GM12875 (cell line): ENCODE results near the gene FZD10.

Experiments
- H3K4me3 ChIP-seq: one replicate; pipeline ENCODE4 v1.5.1; 2011; ENCODE audit warnings: low read depth, low read length, control low read depth
- CTCF ChIP-seq: IDR thresholded peaks from 2 replicates; pipeline ENCODE4 v1.5.1; 2011; ENCODE audit warnings: low read depth, mild to moderate bottlenecking, control low read depth, inconsistent platforms, low read length, moderate library complexity, borderline replicate concordance; ENCODE audit not compliant: insufficient read depth

Gene FZD10

GRCh38 chr12:130131801-130132200 lies 30.5 kb upstream of the FZD10 start:
- no peak overlapping the region for H3K4me3 ChIP-seq
- TF ChIP-seq CTCF, result no peak

GRCh38 chr12:130132831-130133511 lies 29.3 kb upstream of the FZD10 start:
- H3K4me3 ChIP-seq, result no peak overlapping the region
- TF ChIP-seq CTCF, result no peak

- no peak overlapping the region for H3K4me3 ChIP-seq
- no peak for TF ChIP-seq CTCF
Observed at GRCh38 chr12:130133851-130134562, 28.3 kb upstream of the FZD10 start.

- TF ChIP-seq CTCF, result no peak
Observed at GRCh38 chr12:130134563-130134915, 27.7 kb upstream of the FZD10 start.

GRCh38 chr12:130136509-130137039 lies 25.7 kb upstream of the FZD10 start:
- TF ChIP-seq CTCF, result no peak
- no peak overlapping the region for H3K4me3 ChIP-seq

More at GRCh38 chr12:130134563-130134915, 27.7 kb upstream of the FZD10 start:
- H3K4me3 ChIP-seq, result no peak overlapping the region

- TF ChIP-seq CTCF, result no peak
- no peak overlapping the region for H3K4me3 ChIP-seq
Observed at GRCh38 chr12:130137040-130138018, 24.9 kb upstream of the FZD10 start.
